ENCODE data around the gene CDPF1. TPM values are rescaled to one million over a fixed set of nuclear protein-coding genes. Genes with fewer than 3 reads are reported as not detected.
"Not testable (repeated sequence)": the region's sequence is repeated elsewhere in the genome, so short reads cannot be mapped to it uniquely, and the experiment has no call there.

Gene CDPF1
- polyA plus RNA-seq, 1 donor from 2014 or later: 13.2 TPM

GRCh38 chr22:46209262-46209661 is 40.8 kb downstream of the CDPF1 start:
- Mint-ChIP-seq H3K4me3 (no peak overlapping the region), H3K4me1 (no peaks in the 10 kb centered on the region), H3K9me3 (peaks cover 4 to 14% (median 7%) of the 10 kb centered on the region in 3 donors), H3K36me3 (peaks cover 29% of the 10 kb centered on the region), H3K27me3 (no peaks in the 10 kb centered on the region), H3K27ac (no peak overlapping the region)

- peaks cover 19% of the 10 kb centered on the region for H3K36me3 Mint-ChIP-seq
- H3K4me3 Mint-ChIP-seq: no peak overlapping the region
Observed at GRCh38 chr22:46203601-46203980, 46.5 kb downstream of the CDPF1 start.

DNA sequence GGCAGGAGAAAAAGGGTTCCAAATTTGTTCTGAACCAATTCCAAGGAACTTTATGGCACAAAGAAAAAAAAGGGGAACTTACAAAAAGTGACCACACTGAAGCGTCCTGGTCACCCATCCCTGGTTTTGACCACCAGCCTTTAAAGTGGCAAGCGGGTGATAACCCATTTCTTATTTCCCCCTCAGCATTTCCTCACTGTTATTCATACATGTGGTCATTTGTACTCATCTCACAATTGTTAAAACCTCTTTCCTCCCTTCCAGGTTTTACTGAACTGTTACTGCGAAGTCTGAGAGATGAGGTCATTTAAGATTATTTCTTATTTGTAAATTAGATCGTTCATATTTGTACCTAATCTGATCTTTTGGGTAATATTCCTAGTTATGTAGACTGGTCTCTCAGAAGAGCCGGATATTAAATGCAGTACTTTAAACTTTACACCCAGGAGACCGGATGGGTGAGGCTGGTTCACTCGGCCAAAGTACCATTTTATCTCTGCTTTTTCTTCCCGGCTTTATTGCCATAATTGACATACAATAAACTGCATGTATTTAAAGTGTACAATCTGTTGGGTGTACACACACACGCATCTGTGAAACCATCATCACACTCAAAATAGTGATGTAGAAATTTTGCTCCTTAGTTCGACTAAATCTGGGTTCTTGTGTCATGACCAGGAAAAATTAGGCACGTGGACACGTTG is 47.0 kb downstream of the CDPF1 start:
- peaks cover 0 to 5% (median 0%) of the 10 kb centered on the region in 3 donors for H3K9me3 Mint-ChIP-seq
- H3K27ac Mint-ChIP-seq: no peak overlapping the region
- peaks cover 19% of the 10 kb centered on the region for H3K36me3 Mint-ChIP-seq
- H3K4me1 Mint-ChIP-seq: no peaks in the 10 kb centered on the region
- no peaks in the 10 kb centered on the region for H3K27me3 Mint-ChIP-seq
- no peak overlapping the region for H3K4me3 Mint-ChIP-seq

More at GRCh38 chr22:46203601-46203980, 46.5 kb downstream of the CDPF1 start:
- Mint-ChIP-seq H3K4me1 (no peaks in the 10 kb centered on the region), H3K27me3 (no peaks in the 10 kb centered on the region), H3K27ac (no peak overlapping the region), H3K9me3 (peaks cover 0 to 7% (median 2%) of the 10 kb centered on the region in 3 donors)

DNA sequence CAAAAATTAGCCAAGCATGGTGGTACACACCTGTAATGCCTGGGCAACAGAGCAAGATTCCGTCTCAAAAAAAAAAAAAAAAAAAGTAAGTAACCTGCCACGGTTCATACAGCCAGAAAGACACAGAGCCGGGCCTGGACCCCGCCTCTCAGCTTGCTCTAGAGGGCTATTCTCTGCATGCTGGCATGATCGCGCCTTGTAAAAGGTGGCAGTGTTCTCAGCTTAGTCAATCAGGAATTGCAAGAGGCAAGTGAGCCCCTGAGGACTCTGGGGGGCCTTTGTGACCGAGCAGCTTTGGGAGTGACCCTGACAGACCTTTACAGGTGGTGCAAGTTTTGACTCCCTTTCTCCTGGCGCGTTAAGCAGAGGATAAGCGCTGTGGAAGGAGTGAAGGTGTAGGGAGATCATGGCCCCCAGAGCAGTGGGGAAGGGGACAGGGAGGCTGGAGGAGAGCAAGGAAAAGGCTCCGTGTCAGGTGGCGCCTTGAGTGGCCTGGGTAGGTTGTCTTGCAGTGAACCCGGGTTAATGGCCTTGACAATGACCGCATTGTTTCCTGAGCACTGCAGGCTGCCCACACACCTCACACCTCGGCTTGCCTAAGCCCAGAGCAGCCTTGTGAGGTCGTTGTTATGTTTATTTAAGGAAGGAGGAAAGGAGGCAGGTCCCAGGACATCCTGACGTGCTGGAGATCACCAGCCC is 48.9 kb downstream of the CDPF1 start:
- Mint-ChIP-seq H3K4me3 (no peak overlapping the region), H3K4me1 (peaks cover 0 to 1% (median 0%) of the 10 kb centered on the region in 3 donors), H3K27me3 (no peaks in the 10 kb centered on the region), H3K27ac (peak overlapping the region in 1 of 3 donors; percentile 80), H3K36me3 (peaks cover 19% of the 10 kb centered on the region), H3K9me3 (peaks cover 0 to 5% (median 0%) of the 10 kb centered on the region in 3 donors)

- not testable (repeated sequence) for H3K4me3 Mint-ChIP-seq, H3K4me1 Mint-ChIP-seq, H3K9me3 Mint-ChIP-seq, H3K27ac Mint-ChIP-seq, H3K27me3 Mint-ChIP-seq
- H3K36me3 Mint-ChIP-seq: peaks cover 11% of the 10 kb centered on the region
Observed at GRCh38 chr22:46198806-46199205, 51.3 kb downstream of the CDPF1 start.

GRCh38 chr22:46198274-46198673 is 51.8 kb downstream of the CDPF1 start:
- no peak overlapping the region for H3K27ac Mint-ChIP-seq
- H3K4me3 Mint-ChIP-seq: no peak overlapping the region
- no peaks in the 10 kb centered on the region for H3K9me3 Mint-ChIP-seq
- peaks cover 11% of the 10 kb centered on the region for H3K36me3 Mint-ChIP-seq
- no peaks in the 10 kb centered on the region for H3K27me3 Mint-ChIP-seq
- peaks cover 0 to 4% (median 0%) of the 10 kb centered on the region in 3 donors for H3K4me1 Mint-ChIP-seq

DNA sequence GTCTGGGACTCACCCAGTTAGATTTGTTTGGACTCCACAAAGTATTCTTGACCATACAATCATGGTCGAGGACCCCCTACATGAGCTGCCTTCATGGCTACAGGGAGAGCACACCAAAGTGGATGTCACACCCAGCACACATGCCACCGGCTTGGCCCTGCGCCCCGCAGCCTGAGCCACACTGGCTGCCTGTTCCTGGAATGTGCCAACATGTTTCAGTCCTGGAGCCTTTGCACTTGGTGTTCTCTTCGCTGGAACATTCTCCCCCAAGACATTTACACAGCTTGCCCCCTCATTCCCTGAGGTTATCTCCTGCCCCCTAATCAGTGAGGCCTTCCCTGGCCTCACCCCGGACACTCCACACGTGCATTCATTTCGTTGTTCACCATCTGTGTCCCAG is 53.8 kb downstream of the CDPF1 start:
- H3K4me1 Mint-ChIP-seq: peaks cover 0 to 4% (median 0%) of the 10 kb centered on the region in 3 donors
- H3K4me3 Mint-ChIP-seq: peak overlapping the region in 1 of 4 donors; percentile 6
- H3K27me3 Mint-ChIP-seq: no peaks in the 10 kb centered on the region

GRCh38 chr22:46195487-46196165 is 54.5 kb downstream of the CDPF1 start:
- Mint-ChIP-seq H3K36me3 (peaks cover 21% of the 10 kb centered on the region), H3K9me3 (peaks cover 0 to 5% (median 0%) of the 10 kb centered on the region in 3 donors), H3K27ac (no peak overlapping the region), H3K4me1 (peaks cover 0 to 4% (median 0%) of the 10 kb centered on the region in 3 donors), H3K27me3 (no peaks in the 10 kb centered on the region), H3K4me3 (no peak overlapping the region)

More for the DNA sequence above, 53.8 kb downstream of the CDPF1 start:
- Mint-ChIP-seq H3K9me3 (peaks cover 0 to 5% (median 0%) of the 10 kb centered on the region in 3 donors), H3K36me3 (peaks cover 21% of the 10 kb centered on the region), H3K27ac (no peak overlapping the region)

Other genes with a start within 250 kb of the CDPF1 start
- 7.1 TPM for gene PPARA, start 99.8 kb downstream of the CDPF1 start, polyA plus RNA-seq
- gene PKDREJ, start 13.1 kb upstream of the CDPF1 start, polyA plus RNA-seq: not detected
- gene TTC38, start 17.7 kb upstream of the CDPF1 start, polyA plus RNA-seq: 7.8 TPM
- not detected for gene GTSE1, start 46.6 kb upstream of the CDPF1 start, polyA plus RNA-seq
- gene TRMU, start 85.4 kb upstream of the CDPF1 start, polyA plus RNA-seq: 22.1 TPM

Data from IgD-negative memory B cell (primary cell).